22Rv1 (cell line): Measurements from ENCODE around the gene SLC34A3.

ENCODE experiments used
- CTCF ChIP-seq: fragments of 450-650 bp; IDR thresholded peaks from 2 replicates; pipeline ENCODE4 v1.5.1; 2017; ENCODE audit warnings: mild to moderate bottlenecking
- ZFX ChIP-seq: fragments of 450-650 bp; IDR thresholded peaks from 2 replicates; pipeline ENCODE4 v1.6.1; 2017; ENCODE audit warnings: antibody characterized with exemption, borderline replicate concordance

DNA sequence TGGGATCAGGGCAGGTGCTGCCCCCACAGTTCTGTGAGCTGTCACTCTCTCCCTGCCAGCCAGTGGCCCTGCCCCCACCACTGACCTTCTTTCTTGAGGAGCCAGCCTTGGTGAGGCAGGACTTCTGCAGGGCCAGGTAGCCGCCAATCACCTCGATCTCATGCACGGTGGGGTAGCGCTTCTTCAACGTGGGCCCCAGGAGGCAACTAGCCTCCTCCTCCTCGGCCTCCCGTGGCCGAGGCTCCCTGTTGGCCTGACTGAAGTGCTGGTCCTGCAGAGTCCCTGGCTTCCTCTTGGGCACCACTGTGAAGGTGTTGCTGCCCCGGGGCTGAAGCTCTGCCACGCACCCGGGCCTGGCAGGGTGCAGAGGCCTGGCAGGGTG lies 31.8 kb upstream of the SLC34A3 start:
- TF ChIP-seq CTCF (no peak), ZFX (no peak)
